HEK293 (cell line): ENCODE results near the gene CENPV.

Experiments used
- CTCF ChIP-seq: fragments of 450-650 bp; formaldehyde crosslinking; IDR thresholded peaks from 2 replicates; pipeline ENCODE4 v1.5.1; 2016; ENCODE audit warnings: missing biosample characterization, missing genetic modification characterization
- ZBTB7A ChIP-seq: fragments of 450-650 bp; formaldehyde crosslinking; IDR thresholded peaks from 2 replicates; pipeline ENCODE4 v1.5.1; 2016; ENCODE audit warnings: low read depth, missing biosample characterization, missing genetic modification characterization
- ZNF274 ChIP-seq, 2 experiments: fragments of 200-500 bp in 1 of 2; fragments of 450-650 bp in 1 of 2; sonication (Bioruptor generic) in 1 of 2; formaldehyde crosslinking in 1 of 2; IDR thresholded peaks; 2 replicates each; pipeline versions ENCODE4 v1.5.1 to v1.6.1; 2014 to 2016; ENCODE audit warnings: borderline replicate concordance in 1 of 2, inconsistent platforms in 1 of 2, low read length in 1 of 2, missing biosample characterization in 1 of 2, missing genetic modification characterization in 1 of 2
- ZNF629 ChIP-seq: fragments of 450-650 bp; formaldehyde crosslinking; IDR thresholded peaks from 2 replicates; pipeline ENCODE4 v1.5.1; 2017; ENCODE audit warnings: missing biosample characterization, missing genetic modification characterization

- no peak for TF ChIP-seq ZBTB7A (tag by site-specific recombination)
- no peak for TF ChIP-seq CTCF (tag by site-specific recombination)
- TF ChIP-seq ZNF629 (tag by site-specific recombination): no peak
- no peak for TF ChIP-seq ZNF274 (IDR thresholded peaks at IDR 0.05; ENCODE audit: low read length)
- TF ChIP-seq ZNF274 (tag by site-specific recombination; IDR thresholded peaks at IDR 0.05; ENCODE audit: borderline replicate concordance): no peak
Measured at GRCh38 chr17:16293931-16294330, 59.3 kb downstream of the CENPV start.
